ENCODE data around the gene COMMD9.
A peak's percentile ranks its signal among the peaks of the same experiment; 100 is the strongest.

The COMMD9 gene

GRCh38 chr11:36311926-36312595, 22.8 kb upstream of the COMMD9 start:
- Histone ChIP-seq H3K27ac (ENCODE audit: low read length) (peak overlapping the region; percentile 72), H4K20me1 (ENCODE audit: insufficient read depth, low read length) (no peaks in the 10 kb centered on the region), H2AFZ (ENCODE audit: low read depth, low read length) (no peak overlapping the region), H3K4me1 (ENCODE audit: low read length) (peaks cover 60% of the 10 kb centered on the region), H3K9me3 (ENCODE audit: insufficient read depth, low read length) (no peaks in the 10 kb centered on the region), H3K36me3 (replicated peaks; ENCODE audit: low read depth, low read length) (no peaks in the 10 kb centered on the region), H3K27me3 (ENCODE audit: low read depth, low read length) (0 out of 2 replicates have a peak, but pooled peaks cover 7% of the 10 kb centered on the region), H3K4me2 (ENCODE audit: low read length) (peak overlapping the region; percentile 51; the same call in 1 of the 2 replicates), H3K79me2 (ENCODE audit: low read length) (no peaks in the 10 kb centered on the region), H3K9ac (ENCODE audit: low read length) (no peak overlapping the region; the same call in 1 of the 2 replicates), H3K4me3 (ENCODE audit: low read length) (no peak overlapping the region)
- TF ChIP-seq, protein P1, sequence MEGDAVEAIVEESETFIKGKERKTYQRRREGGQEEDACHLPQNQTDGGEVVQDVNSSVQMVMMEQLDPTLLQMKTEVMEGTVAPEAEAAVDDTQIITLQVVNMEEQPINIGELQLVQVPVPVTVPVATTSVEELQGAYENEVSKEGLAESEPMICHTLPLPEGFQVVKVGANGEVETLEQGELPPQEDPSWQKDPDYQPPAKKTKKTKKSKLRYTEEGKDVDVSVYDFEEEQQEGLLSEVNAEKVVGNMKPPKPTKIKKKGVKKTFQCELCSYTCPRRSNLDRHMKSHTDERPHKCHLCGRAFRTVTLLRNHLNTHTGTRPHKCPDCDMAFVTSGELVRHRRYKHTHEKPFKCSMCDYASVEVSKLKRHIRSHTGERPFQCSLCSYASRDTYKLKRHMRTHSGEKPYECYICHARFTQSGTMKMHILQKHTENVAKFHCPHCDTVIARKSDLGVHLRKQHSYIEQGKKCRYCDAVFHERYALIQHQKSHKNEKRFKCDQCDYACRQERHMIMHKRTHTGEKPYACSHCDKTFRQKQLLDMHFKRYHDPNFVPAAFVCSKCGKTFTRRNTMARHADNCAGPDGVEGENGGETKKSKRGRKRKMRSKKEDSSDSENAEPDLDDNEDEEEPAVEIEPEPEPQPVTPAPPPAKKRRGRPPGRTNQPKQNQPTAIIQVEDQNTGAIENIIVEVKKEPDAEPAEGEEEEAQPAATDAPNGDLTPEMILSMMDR (IDR thresholded peaks at IDR 0.05; ENCODE audit: low read depth, low read length), result no peak
- TF ChIP-seq EZH2phosphoT487 (IDR thresholded peaks at IDR 0.05; ENCODE audit: low read depth), result no peak

DNA sequence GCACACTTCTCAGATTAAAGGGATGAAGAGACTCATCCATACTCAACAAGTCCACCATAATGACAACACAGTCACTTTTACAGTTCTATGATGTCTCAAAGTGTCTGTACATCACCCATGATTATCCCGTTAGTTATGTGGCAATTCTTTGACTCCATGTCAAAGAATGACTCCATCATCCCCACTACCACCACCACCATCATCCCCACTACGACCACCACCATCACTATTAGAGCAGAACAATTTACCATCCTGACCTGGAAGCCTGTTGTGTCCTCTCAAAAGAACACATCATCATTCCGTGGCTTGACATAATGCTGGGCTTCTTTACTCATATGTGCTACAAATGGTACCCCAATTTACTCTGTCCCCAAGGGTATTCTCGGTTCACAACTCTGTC, 20.6 kb upstream of the COMMD9 start:
- H3K9ac ChIP-seq (ENCODE audit: low read length), result no peak overlapping the region
- no peak overlapping the region for H3K4me3 ChIP-seq (ENCODE audit: low read length)
- H3K27me3 ChIP-seq (ENCODE audit: low read depth, low read length), result 0 out of 2 replicates have a peak, but pooled peaks cover 7% of the 10 kb centered on the region
- H3K27ac ChIP-seq (ENCODE audit: low read length), result no peak overlapping the region
- H4K20me1 ChIP-seq (ENCODE audit: insufficient read depth, low read length), result no peaks in the 10 kb centered on the region
- no peak overlapping the region for H3K4me2 ChIP-seq (ENCODE audit: low read length)
- H3K79me2 ChIP-seq (ENCODE audit: low read length), result no peaks in the 10 kb centered on the region
- no peaks in the 10 kb centered on the region for H3K36me3 ChIP-seq (replicated peaks; ENCODE audit: low read depth, low read length)
- H2AFZ ChIP-seq (ENCODE audit: low read depth, low read length), result no peak overlapping the region
- peaks cover 44% of the 10 kb centered on the region for H3K4me1 ChIP-seq (ENCODE audit: low read length)
- H3K9me3 ChIP-seq (ENCODE audit: insufficient read depth, low read length), result no peaks in the 10 kb centered on the region
- TF ChIP-seq EZH2phosphoT487 (IDR thresholded peaks at IDR 0.05; ENCODE audit: low read depth), result no peak
- TF ChIP-seq, protein P1 (IDR thresholded peaks at IDR 0.05; ENCODE audit: low read depth, low read length), result no peak

GRCh38 chr11:36308577-36308976, 19.4 kb upstream of the COMMD9 start:
- 0 out of 2 replicates have a peak, but pooled peaks cover 7% of the 10 kb centered on the region for H3K27me3 ChIP-seq (ENCODE audit: low read depth, low read length)
- no peaks in the 10 kb centered on the region for H3K79me2 ChIP-seq (ENCODE audit: low read length)
- TF ChIP-seq, protein P1 (IDR thresholded peaks at IDR 0.05; ENCODE audit: low read depth, low read length), result no peak
- no peak for TF ChIP-seq EZH2phosphoT487 (IDR thresholded peaks at IDR 0.05; ENCODE audit: low read depth)
- no peaks in the 10 kb centered on the region for H3K9me3 ChIP-seq (ENCODE audit: insufficient read depth, low read length)
- no peak overlapping the region for H2AFZ ChIP-seq (ENCODE audit: low read depth, low read length)
- H3K4me1 ChIP-seq (ENCODE audit: low read length), result peaks cover 32% of the 10 kb centered on the region
- no peaks in the 10 kb centered on the region for H4K20me1 ChIP-seq (ENCODE audit: insufficient read depth, low read length)
- no peak overlapping the region for H3K4me2 ChIP-seq (ENCODE audit: low read length)
- H3K27ac ChIP-seq (ENCODE audit: low read length), result no peak overlapping the region
- no peak overlapping the region for H3K9ac ChIP-seq (ENCODE audit: low read length)
- no peak overlapping the region for H3K4me3 ChIP-seq (ENCODE audit: low read length)
- no peaks in the 10 kb centered on the region for H3K36me3 ChIP-seq (replicated peaks; ENCODE audit: low read depth, low read length)

GRCh38 chr11:36306888-36307287, 17.7 kb upstream of the COMMD9 start:
- H3K79me2 ChIP-seq (ENCODE audit: low read length), result no peaks in the 10 kb centered on the region
- no peaks in the 10 kb centered on the region for H4K20me1 ChIP-seq (ENCODE audit: insufficient read depth, low read length)
- H3K27me3 ChIP-seq (ENCODE audit: low read depth, low read length), result 0 out of 2 replicates have a peak, but pooled peaks cover 7% of the 10 kb centered on the region
- no peaks in the 10 kb centered on the region for H3K9me3 ChIP-seq (ENCODE audit: insufficient read depth, low read length)
- no peak for TF ChIP-seq EZH2phosphoT487 (IDR thresholded peaks at IDR 0.05; ENCODE audit: low read depth)
- TF ChIP-seq, protein P1 (IDR thresholded peaks at IDR 0.05; ENCODE audit: low read depth, low read length), result peak; percentile 42
- H2AFZ ChIP-seq (ENCODE audit: low read depth, low read length), result no peak overlapping the region
- no peak overlapping the region for H3K4me3 ChIP-seq (ENCODE audit: low read length)
- peaks cover 15% of the 10 kb centered on the region for H3K4me1 ChIP-seq (ENCODE audit: low read length)
- no peaks in the 10 kb centered on the region for H3K36me3 ChIP-seq (replicated peaks; ENCODE audit: low read depth, low read length)
- no peak overlapping the region for H3K4me2 ChIP-seq (ENCODE audit: low read length)
- H3K9ac ChIP-seq (ENCODE audit: low read length), result no peak overlapping the region
- H3K27ac ChIP-seq (ENCODE audit: low read length), result no peak overlapping the region

All from OCI-LY3 (cell line).